Type B pancreatic cell (in vitro differentiated cells): ENCODE measurements around the gene PAGR1. TPM values are rescaled to one million over a fixed set of nuclear protein-coding genes. Genes with fewer than 3 reads are reported as not detected.

Experiments used
- DNase-seq: peaks from one replicate; pipeline ENCODE4 v3.0.0; 2021; ENCODE audit warnings: mixed read lengths; ENCODE audit not compliant: unreplicated experiment; ENCODE audit errors: extremely low spot score
- H3K27ac Mint-ChIP-seq: 2 replicates; pipeline ENCODE4 v1.8.0; 2021; ENCODE audit warnings: mild to moderate bottlenecking, mixed read lengths
- H3K27me3 Mint-ChIP-seq: 2 replicates; pipeline ENCODE4 v1.8.0; 2021; ENCODE audit warnings: mixed read lengths
- H3K36me3 Mint-ChIP-seq: 2 replicates; pipeline ENCODE4 v1.8.0; 2021; ENCODE audit warnings: mixed read lengths
- H3K4me1 Mint-ChIP-seq: one replicate; pipeline ENCODE4 v1.8.0; 2021; ENCODE audit warnings: mixed read lengths; ENCODE audit not compliant: unreplicated experiment
- H3K4me3 Mint-ChIP-seq: 2 replicates; pipeline ENCODE4 v1.8.0; 2021; ENCODE audit warnings: mild to moderate bottlenecking, mixed read lengths
- H3K9me3 Mint-ChIP-seq: 2 replicates; pipeline ENCODE4 v1.8.0; 2021; ENCODE audit warnings: mixed read lengths
- CTCF ChIP-seq: fragments of 200-600 bp; sonication (generic); conservative IDR thresholded peaks from 2 replicates; pipeline ENCODE4 v1.5.0; 2021; ENCODE audit warnings: antibody characterized with exemption, mild to moderate bottlenecking
- total RNA-seq: library from RNA; stranded (reverse); gene quantifications from 2 replicates; pipeline ENCODE4 v1.2.1, GENCODE V29; 2021; ENCODE audit warnings: low replicate concordance

Gene PAGR1
- total RNA-seq, 1 donor from 2014 or later = 33.5 TPM

DNA sequence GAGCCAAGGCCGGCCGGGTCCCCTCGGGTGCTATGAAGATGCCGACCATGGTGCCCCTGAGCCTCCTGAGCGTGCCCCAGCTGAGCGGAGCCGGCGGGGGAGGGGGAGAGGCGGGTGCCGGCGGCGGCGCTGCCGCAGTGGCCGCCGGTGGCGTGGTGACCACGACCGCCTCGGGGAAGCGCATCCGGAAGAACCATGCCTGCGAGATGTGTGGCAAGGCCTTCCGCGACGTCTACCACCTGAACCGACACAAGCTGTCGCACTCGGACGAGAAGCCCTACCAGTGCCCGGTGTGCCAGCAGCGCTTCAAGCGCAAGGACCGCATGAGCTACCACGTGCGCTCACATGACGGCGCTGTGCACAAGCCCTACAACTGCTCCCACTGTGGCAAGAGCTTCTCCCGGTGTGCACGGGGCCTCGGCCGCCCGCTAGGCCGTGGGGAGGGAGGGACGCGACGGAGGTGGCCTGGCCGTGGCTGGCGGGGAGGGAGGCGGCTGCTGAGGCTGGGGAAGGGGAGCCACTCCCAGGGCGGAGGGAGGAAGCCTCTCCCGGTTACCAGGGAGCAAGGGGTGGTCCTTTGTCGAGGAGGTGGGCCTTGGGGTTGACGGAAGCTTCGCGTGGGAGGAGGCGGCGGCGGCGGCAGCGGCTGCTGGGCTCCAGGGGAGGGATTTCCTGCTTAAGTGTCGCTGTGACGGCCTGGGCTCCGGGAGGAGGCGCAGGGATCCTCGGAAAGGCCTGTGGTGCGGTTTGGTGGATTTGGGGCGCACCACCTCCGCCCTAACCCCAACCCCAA is 8.3 kb upstream of the PAGR1 start:
- no peaks in the 10 kb centered on the region for H3K9me3 Mint-ChIP-seq
- no peak for DNase-seq
- H3K27me3 Mint-ChIP-seq = no peaks in the 10 kb centered on the region
- TF ChIP-seq CTCF = peak; percentile 57
- peaks cover 4% of the 10 kb centered on the region for H3K36me3 Mint-ChIP-seq
- H3K27ac Mint-ChIP-seq = peak overlapping the region; percentile 84
- H3K4me3 Mint-ChIP-seq = peak overlapping the region; percentile 86
- peaks cover 40% of the 10 kb centered on the region for H3K4me1 Mint-ChIP-seq

GRCh38 chr16:29808219-29808900 is 7.6 kb upstream of the PAGR1 start:
- H3K27me3 Mint-ChIP-seq = no peaks in the 10 kb centered on the region
- peak overlapping the region; percentile 86 for H3K4me3 Mint-ChIP-seq
- no peak for DNase-seq
- no peaks in the 10 kb centered on the region for H3K9me3 Mint-ChIP-seq
- peaks cover 4% of the 10 kb centered on the region for H3K36me3 Mint-ChIP-seq
- H3K27ac Mint-ChIP-seq = peak overlapping the region; percentile 84
- peaks cover 37% of the 10 kb centered on the region for H3K4me1 Mint-ChIP-seq
- TF ChIP-seq CTCF = no peak

- Mint-ChIP-seq H3K4me1 (peaks cover 30% of the 10 kb centered on the region), H3K36me3 (peaks cover 4% of the 10 kb centered on the region), H3K4me3 (peak overlapping the region; percentile 86), H3K27me3 (no peaks in the 10 kb centered on the region), H3K9me3 (no peaks in the 10 kb centered on the region), H3K27ac (no peak overlapping the region)
- no peak for DNase-seq
- TF ChIP-seq CTCF = no peak
Observed at GRCh38 chr16:29809031-29809747, 6.8 kb upstream of the PAGR1 start.

DNA sequence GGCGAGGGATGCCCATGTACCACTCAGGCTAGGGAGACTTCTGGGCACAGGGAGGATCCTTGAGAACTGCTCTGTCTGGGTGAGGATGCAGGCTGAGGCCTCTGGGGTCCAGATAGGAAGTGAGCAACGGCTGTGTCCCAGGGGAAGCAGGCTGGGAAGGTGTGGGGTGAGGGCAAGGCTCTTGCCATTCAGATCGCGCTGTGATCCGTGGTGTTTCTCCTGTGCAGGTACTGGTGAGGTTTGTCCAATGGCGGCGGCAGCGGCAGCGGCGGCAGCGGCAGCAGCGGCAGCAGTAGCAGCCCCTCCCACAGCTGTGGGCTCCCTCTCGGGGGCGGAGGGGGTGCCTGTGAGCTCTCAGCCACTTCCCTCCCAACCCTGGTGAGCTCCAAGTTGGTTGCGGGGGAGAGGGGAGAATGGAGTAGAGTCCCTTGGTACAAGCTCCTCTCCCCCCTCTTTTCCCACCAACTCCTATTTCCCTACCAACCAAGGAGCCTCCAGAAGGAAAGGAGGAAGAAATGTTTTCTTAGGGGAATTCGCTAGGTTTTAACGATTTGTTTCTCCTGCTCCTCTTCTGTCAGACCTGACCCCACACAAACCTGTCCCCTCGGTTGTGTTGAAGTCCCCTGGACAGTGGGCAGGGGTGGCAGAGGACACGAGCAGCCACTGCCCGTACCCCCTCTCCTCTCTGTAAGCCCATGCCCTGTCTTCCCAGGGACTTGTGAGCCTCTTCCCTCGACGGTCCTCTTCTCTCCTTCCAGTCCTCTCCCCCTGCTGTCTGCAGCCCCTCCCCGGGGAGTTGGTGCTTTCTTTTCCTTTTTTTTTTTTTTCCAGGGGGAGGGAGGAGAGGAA is 5.9 kb upstream of the PAGR1 start:
- no peak for DNase-seq
- H3K27ac Mint-ChIP-seq = peak overlapping the region; percentile 93
- H3K4me3 Mint-ChIP-seq = peak overlapping the region; percentile 65
- peaks cover 30% of the 10 kb centered on the region for H3K4me1 Mint-ChIP-seq
- no peaks in the 10 kb centered on the region for H3K9me3 Mint-ChIP-seq
- peaks cover 3% of the 10 kb centered on the region for H3K36me3 Mint-ChIP-seq
- H3K27me3 Mint-ChIP-seq = no peaks in the 10 kb centered on the region
- TF ChIP-seq CTCF = no peak

DNA sequence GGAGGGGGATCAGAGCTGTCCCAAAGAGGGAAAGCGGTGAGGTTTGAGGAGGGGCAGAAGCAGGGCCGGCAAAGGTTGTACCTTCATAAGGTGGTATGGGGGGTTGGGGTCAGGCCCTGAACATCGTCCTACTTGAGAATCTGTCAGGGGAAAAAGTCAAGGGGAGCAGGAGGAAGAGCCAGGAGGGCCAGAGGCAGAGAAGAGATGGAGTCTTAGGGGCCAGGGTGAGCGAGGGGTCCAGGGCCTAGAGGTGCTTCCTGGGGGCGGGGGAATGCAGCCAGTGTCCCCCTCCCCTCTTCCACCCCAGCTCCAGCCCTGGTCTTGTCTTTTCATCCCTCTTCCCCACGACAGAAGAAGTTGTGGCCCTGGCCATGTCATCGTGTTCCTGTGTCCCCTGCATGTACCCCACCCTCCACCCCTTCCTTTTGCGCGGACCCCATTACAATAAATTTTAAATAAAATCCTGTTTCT is 5.2 kb upstream of the PAGR1 start:
- peaks cover 1% of the 10 kb centered on the region for H3K36me3 Mint-ChIP-seq
- DNase-seq = no peak

More for the DNA sequence above, 5.2 kb upstream of the PAGR1 start:
- Mint-ChIP-seq H3K4me3 (peak overlapping the region; percentile 90), H3K27me3 (peaks cover 1% of the 10 kb centered on the region), H3K27ac (peak overlapping the region; percentile 93), H3K4me1 (peaks cover 29% of the 10 kb centered on the region), H3K9me3 (no peaks in the 10 kb centered on the region)
- no peak for TF ChIP-seq CTCF
